ENCODE measurements around the gene RAB41.

GRCh38 chrX:70260104-70260503 is 21.9 kb upstream of the RAB41 start, which contains the start of gene P2RY4:
- no peak for TF ChIP-seq CTCF (IDR thresholded peaks at IDR 0.05)
- no peak for TF ChIP-seq REST (IDR thresholded peaks at IDR 0.05; ENCODE audit: insufficient read depth in 1 of 2, low read depth in 2 of 2, low read length in 1 of 2)
- TF ChIP-seq SIN3A (IDR thresholded peaks at IDR 0.05; ENCODE audit: borderline replicate concordance, insufficient read depth, low read depth, low read length) = no peak

Data from Panc1 (cell line).